ENCODE data around the gene SMARCC1.

SMARCC1 gene

DNA sequence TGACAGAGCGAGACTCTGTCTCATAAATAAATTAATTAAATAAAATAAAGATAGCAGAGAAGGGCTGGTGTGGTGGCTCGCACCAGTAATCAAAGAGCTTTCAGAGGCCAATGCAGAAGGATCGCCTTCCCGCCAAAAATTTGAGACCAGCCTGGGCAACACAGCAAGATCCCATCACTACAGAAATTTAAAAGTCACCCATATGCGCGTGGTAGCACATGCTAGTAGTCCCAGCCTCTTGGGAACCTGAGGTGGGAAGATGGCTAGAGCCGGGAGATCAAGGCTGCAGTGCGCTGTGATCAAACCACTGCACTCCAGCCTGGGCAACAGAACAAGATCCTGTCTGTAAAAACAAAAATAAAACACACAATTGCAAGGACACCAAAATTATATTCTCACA is 9.6 kb downstream of the SMARCC1 start:
- Histone ChIP-seq H3K9me3 (ENCODE audit: insufficient read depth, low read depth, low read length) (no peaks in the 10 kb centered on the region), H3K9ac (ENCODE audit: low read depth, low read length, poor library complexity, severe bottlenecking) (no peak overlapping the region), H3K9me2 (replicated peaks; ENCODE audit: low read depth, low read length) (no peaks in the 10 kb centered on the region), H3F3A (ENCODE audit: low read depth) (0 out of 2 replicates have a peak, but pooled peaks cover 3% of the 10 kb centered on the region), H3K79me2 (ENCODE audit: insufficient read depth, low read length) (peaks cover 97% of the 10 kb centered on the region), H4K20me1 (ENCODE audit: insufficient read depth, low read length, poor library complexity, severe bottlenecking) (peaks cover 79% of the 10 kb centered on the region), H2AFZ (ENCODE audit: low read length) (no peak overlapping the region), H3K36me3 (ENCODE audit: insufficient read depth, low read length) (peaks cover 48% of the 10 kb centered on the region; the same call in 1 of the 2 replicates), H3K4me2 (ENCODE audit: low read depth, low read length, poor library complexity, severe bottlenecking) (no peak overlapping the region), H3K4me1 (ENCODE audit: insufficient read depth, low read length, poor library complexity, severe bottlenecking) (peaks cover 3% of the 10 kb centered on the region), H3K27me3 (ENCODE audit: insufficient read depth, low read length, poor library complexity, severe bottlenecking) (no peaks in the 10 kb centered on the region), H3K4me3 (ENCODE audit: low read length, poor library complexity, severe bottlenecking) (no peak overlapping the region)
- TF ChIP-seq EZH2phosphoT487 (IDR thresholded peaks at IDR 0.05; ENCODE audit: borderline replicate concordance), result no peak
- no peak for TF ChIP-seq CTCF (conservative IDR thresholded peaks at IDR 0.05; ENCODE audit: low read length)

- no peaks in the 10 kb centered on the region for H3K9me2 ChIP-seq (replicated peaks; ENCODE audit: low read depth, low read length)
- no peak overlapping the region for H3K4me2 ChIP-seq (ENCODE audit: low read depth, low read length, poor library complexity, severe bottlenecking)
- peaks cover 73% of the 10 kb centered on the region; the same call in 1 of the 2 replicates for H3K36me3 ChIP-seq (ENCODE audit: insufficient read depth, low read length)
- no peaks in the 10 kb centered on the region for H3K9me3 ChIP-seq (ENCODE audit: insufficient read depth, low read depth, low read length)
- H3K27me3 ChIP-seq (ENCODE audit: insufficient read depth, low read length, poor library complexity, severe bottlenecking), result no peaks in the 10 kb centered on the region
- H3K9ac ChIP-seq (ENCODE audit: low read depth, low read length, poor library complexity, severe bottlenecking), result no peak overlapping the region
- TF ChIP-seq CTCF (conservative IDR thresholded peaks at IDR 0.05; ENCODE audit: low read length), result no peak
- no peak for TF ChIP-seq EZH2phosphoT487 (IDR thresholded peaks at IDR 0.05; ENCODE audit: borderline replicate concordance)
- H3K79me2 ChIP-seq (ENCODE audit: insufficient read depth, low read length), result peaks cover 91% of the 10 kb centered on the region
- H3F3A ChIP-seq (ENCODE audit: low read depth), result no peaks in the 10 kb centered on the region
- H3K4me1 ChIP-seq (ENCODE audit: insufficient read depth, low read length, poor library complexity, severe bottlenecking), result no peaks in the 10 kb centered on the region
- H3K4me3 ChIP-seq (ENCODE audit: low read length, poor library complexity, severe bottlenecking), result no peak overlapping the region
- H2AFZ ChIP-seq (ENCODE audit: low read length), result no peak overlapping the region
- H4K20me1 ChIP-seq (ENCODE audit: insufficient read depth, low read length, poor library complexity, severe bottlenecking), result peaks cover 65% of the 10 kb centered on the region
Measured at GRCh38 chr3:47766186-47766585, 15.5 kb downstream of the SMARCC1 start.

DNA sequence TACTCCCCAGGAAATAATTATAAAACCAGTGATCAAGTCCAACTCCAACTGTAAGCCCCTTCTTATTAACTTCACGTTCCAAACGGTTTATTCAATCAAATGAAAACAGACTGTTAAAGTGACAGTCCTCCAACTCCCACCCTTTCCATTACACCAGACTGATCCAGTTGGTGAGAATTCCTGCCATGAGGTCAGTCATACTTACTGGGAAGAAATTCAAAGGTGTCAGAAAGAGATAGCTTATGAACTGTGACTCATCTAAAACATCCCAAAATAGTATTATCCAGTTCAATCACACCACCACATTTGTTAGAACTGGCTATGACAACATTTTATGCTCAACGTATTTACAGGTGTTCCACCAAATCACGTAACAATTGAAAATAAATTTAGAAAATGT is 19.5 kb downstream of the SMARCC1 start:
- H3K79me2 ChIP-seq (ENCODE audit: insufficient read depth, low read length), result peaks cover 88% of the 10 kb centered on the region
- no peak overlapping the region for H3K4me2 ChIP-seq (ENCODE audit: low read depth, low read length, poor library complexity, severe bottlenecking)

More for the DNA sequence above, 19.5 kb downstream of the SMARCC1 start:
- Histone ChIP-seq H3K9me2 (replicated peaks; ENCODE audit: low read depth, low read length) (no peaks in the 10 kb centered on the region), H2AFZ (ENCODE audit: low read length) (no peak overlapping the region), H3K9ac (ENCODE audit: low read depth, low read length, poor library complexity, severe bottlenecking) (no peak overlapping the region), H3F3A (ENCODE audit: low read depth) (no peaks in the 10 kb centered on the region), H4K20me1 (ENCODE audit: insufficient read depth, low read length, poor library complexity, severe bottlenecking) (peaks cover 67% of the 10 kb centered on the region), H3K4me3 (ENCODE audit: low read length, poor library complexity, severe bottlenecking) (no peak overlapping the region), H3K4me1 (ENCODE audit: insufficient read depth, low read length, poor library complexity, severe bottlenecking) (no peaks in the 10 kb centered on the region), H3K9me3 (ENCODE audit: insufficient read depth, low read depth, low read length) (no peaks in the 10 kb centered on the region), H3K36me3 (ENCODE audit: insufficient read depth, low read length) (peaks cover 76% of the 10 kb centered on the region; the same call in 1 of the 2 replicates), H3K27me3 (ENCODE audit: insufficient read depth, low read length, poor library complexity, severe bottlenecking) (no peaks in the 10 kb centered on the region)
- TF ChIP-seq CTCF (conservative IDR thresholded peaks at IDR 0.05; ENCODE audit: low read length), result no peak
- TF ChIP-seq EZH2phosphoT487 (IDR thresholded peaks at IDR 0.05; ENCODE audit: borderline replicate concordance), result no peak

Data from Loucy (cell line).